ENCODE measurements around the gene JAKMIP2.

Gene JAKMIP2

DNA sequence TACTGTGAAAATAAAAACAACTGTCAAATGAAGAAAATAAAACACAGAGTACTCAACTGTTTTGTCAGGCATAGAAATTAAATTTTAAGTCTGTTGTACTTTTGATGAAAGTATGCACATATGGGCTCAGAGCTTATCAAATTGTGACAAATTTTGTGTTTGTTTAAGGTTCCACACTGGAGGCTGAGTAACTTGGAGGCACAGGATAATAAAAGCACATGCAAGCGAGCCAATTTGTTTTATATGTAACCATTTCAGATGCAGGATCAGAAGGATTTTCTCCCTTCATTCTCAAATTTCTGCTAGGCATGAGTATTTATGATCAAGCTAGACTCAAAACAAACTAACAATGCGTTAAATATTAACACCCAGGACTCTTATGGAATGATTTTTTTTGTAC is 87.8 kb downstream of the JAKMIP2 start:
- H3K4me3 ChIP-seq (ENCODE audit: insufficient read depth, low read length, poor library complexity, severe bottlenecking): no peak overlapping the region
- no peaks in the 10 kb centered on the region for H3K27me3 ChIP-seq (ENCODE audit: low read length)
- no peak overlapping the region for H3K4me2 ChIP-seq (ENCODE audit: low read depth, low read length, poor library complexity, severe bottlenecking)
- no peaks in the 10 kb centered on the region for H3F3A ChIP-seq (ENCODE audit: insufficient read depth)
- TF ChIP-seq EZH2phosphoT487 (conservative IDR thresholded peaks at IDR 0.05; ENCODE audit: low read length) (no peak), CTCF (IDR thresholded peaks at IDR 0.05; ENCODE audit: insufficient read depth, low read length, poor library complexity, severe bottlenecking) (no peak)
- H3K9me2 ChIP-seq (replicated peaks; ENCODE audit: insufficient read depth, low read length): no peaks in the 10 kb centered on the region
- peaks cover 9% of the 10 kb centered on the region; the same call in 1 of the 2 replicates for H3K9me3 ChIP-seq (ENCODE audit: insufficient read depth, low read length)
- no peaks in the 10 kb centered on the region for H3K36me3 ChIP-seq (ENCODE audit: low read length)
- no peak overlapping the region for H2AFZ ChIP-seq (ENCODE audit: low read depth, low read length, severe bottlenecking)
- no peaks in the 10 kb centered on the region for H4K20me1 ChIP-seq (ENCODE audit: low read depth, low read length)
- no peaks in the 10 kb centered on the region for H3K79me2 ChIP-seq (ENCODE audit: insufficient read depth, low read length)
- no peak overlapping the region for H3K9ac ChIP-seq (ENCODE audit: low read length)
- H3K27ac ChIP-seq (ENCODE audit: low read depth, low read length): no peak overlapping the region

GRCh38 chr5:147693233-147693632 is 89.3 kb downstream of the JAKMIP2 start:
- Histone ChIP-seq H3K79me2 (ENCODE audit: insufficient read depth, low read length) (no peaks in the 10 kb centered on the region), H3K27ac (ENCODE audit: low read depth, low read length) (no peak overlapping the region), H3K9me2 (replicated peaks; ENCODE audit: insufficient read depth, low read length) (no peaks in the 10 kb centered on the region), H3K36me3 (ENCODE audit: low read length) (no peaks in the 10 kb centered on the region), H3F3A (ENCODE audit: insufficient read depth) (no peaks in the 10 kb centered on the region), H3K9me3 (ENCODE audit: insufficient read depth, low read length) (peaks cover 9% of the 10 kb centered on the region; the same call in 1 of the 2 replicates), H3K9ac (ENCODE audit: low read length) (no peak overlapping the region), H4K20me1 (ENCODE audit: low read depth, low read length) (no peaks in the 10 kb centered on the region), H3K4me2 (ENCODE audit: low read depth, low read length, poor library complexity, severe bottlenecking) (no peak overlapping the region), H3K4me3 (ENCODE audit: insufficient read depth, low read length, poor library complexity, severe bottlenecking) (no peak overlapping the region), H2AFZ (ENCODE audit: low read depth, low read length, severe bottlenecking) (no peak overlapping the region), H3K27me3 (ENCODE audit: low read length) (no peaks in the 10 kb centered on the region)
- TF ChIP-seq CTCF (IDR thresholded peaks at IDR 0.05; ENCODE audit: insufficient read depth, low read length, poor library complexity, severe bottlenecking) (no peak), EZH2phosphoT487 (conservative IDR thresholded peaks at IDR 0.05; ENCODE audit: low read length) (no peak)

- TF ChIP-seq EZH2phosphoT487 (conservative IDR thresholded peaks at IDR 0.05; ENCODE audit: low read length): no peak
- TF ChIP-seq CTCF (IDR thresholded peaks at IDR 0.05; ENCODE audit: insufficient read depth, low read length, poor library complexity, severe bottlenecking): no peak
- Histone ChIP-seq H3K27me3 (ENCODE audit: low read length) (no peaks in the 10 kb centered on the region), H3K9me3 (ENCODE audit: insufficient read depth, low read length) (no peaks in the 10 kb centered on the region), H3K4me3 (ENCODE audit: insufficient read depth, low read length, poor library complexity, severe bottlenecking) (no peak overlapping the region), H3K9me2 (replicated peaks; ENCODE audit: insufficient read depth, low read length) (no peaks in the 10 kb centered on the region), H3F3A (ENCODE audit: insufficient read depth) (no peaks in the 10 kb centered on the region), H3K9ac (ENCODE audit: low read length) (no peak overlapping the region), H4K20me1 (ENCODE audit: low read depth, low read length) (no peaks in the 10 kb centered on the region), H3K4me2 (ENCODE audit: low read depth, low read length, poor library complexity, severe bottlenecking) (no peak overlapping the region), H3K27ac (ENCODE audit: low read depth, low read length) (no peak overlapping the region), H3K36me3 (ENCODE audit: low read length) (no peaks in the 10 kb centered on the region), H2AFZ (ENCODE audit: low read depth, low read length, severe bottlenecking) (no peak overlapping the region), H3K79me2 (ENCODE audit: insufficient read depth, low read length) (no peaks in the 10 kb centered on the region)
Measured at GRCh38 chr5:147691130-147691529, 91.4 kb downstream of the JAKMIP2 start.

All from SU-DHL-6 (cell line).